Hepatocyte (in vitro differentiated cells): ENCODE results near the gene TRIM7. TPM values are rescaled to one million over a fixed set of nuclear protein-coding genes. Genes with fewer than 3 reads are reported as not detected.

Source experiments
- DNase-seq: peaks from one replicate; pipeline ENCODE4 v3.0.0-alpha.2; 2016; ENCODE audit warnings: low spot score
- H2AFZ ChIP-seq: fragments of 200-600 bp; sonication (generic); 2 replicates; pipeline ENCODE4 v1.6.0; 2016; ENCODE audit warnings: antibody characterized with exemption, mild to moderate bottlenecking
- H3K27ac ChIP-seq: fragments of 200-600 bp; sonication (generic); 2 replicates; pipeline ENCODE4 v1.5.1; 2016; ENCODE audit warnings: mild to moderate bottlenecking
- H3K27me3 ChIP-seq: fragments of 200-600 bp; sonication (generic); 2 replicates; pipeline ENCODE4 v1.6.1; 2016
- H3K36me3 ChIP-seq: fragments of 200-600 bp; sonication (generic); replicated peaks from 2 replicates; pipeline ENCODE4 v1.5.1; 2016; ENCODE audit warnings: low read depth; ENCODE audit not compliant: insufficient read depth
- H3K4me1 ChIP-seq: fragments of 200-600 bp; sonication (generic); 2 replicates; pipeline ENCODE4 v1.5.1; 2016; ENCODE audit warnings: mild to moderate bottlenecking, moderate library complexity; ENCODE audit not compliant: insufficient read depth
- H3K4me2 ChIP-seq: fragments of 200-600 bp; sonication (generic); 2 replicates; pipeline ENCODE4 v1.6.0; 2016
- H3K4me3 ChIP-seq: fragments of 200-600 bp; sonication (generic); 2 replicates; pipeline ENCODE4 v1.5.1; 2016; ENCODE audit warnings: mild to moderate bottlenecking
- H3K79me2 ChIP-seq: fragments of 200-600 bp; sonication (generic); 2 replicates; pipeline ENCODE4 v1.6.0; 2017; ENCODE audit warnings: mild to moderate bottlenecking
- H3K9me2 ChIP-seq: fragments of 200-600 bp; sonication (generic); replicated peaks from 2 replicates; pipeline ENCODE4 v1.6.0; 2017; ENCODE audit warnings: mild to moderate bottlenecking; ENCODE audit not compliant: insufficient read depth
- H3K9me3 ChIP-seq: fragments of 200-600 bp; sonication (generic); 2 replicates; pipeline ENCODE4 v1.5.1; 2016; ENCODE audit warnings: low read depth, mild to moderate bottlenecking
- H4K20me1 ChIP-seq: fragments of 200-600 bp; sonication (generic); 2 replicates; pipeline ENCODE4 v1.6.0; 2016; ENCODE audit warnings: mild to moderate bottlenecking; ENCODE audit not compliant: insufficient read depth, poor library complexity, severe bottlenecking
- CTCF ChIP-seq: fragments of 200-600 bp; sonication (generic); IDR thresholded peaks from 2 replicates; pipeline ENCODE4 v1.5.1; 2016; ENCODE audit warnings: antibody characterized with exemption, mild to moderate bottlenecking; ENCODE audit not compliant: poor library complexity
- EZH2 ChIP-seq: fragments of 200-600 bp; sonication (generic); IDR thresholded peaks from 2 replicates; pipeline ENCODE4 v1.6.1; 2016; ENCODE audit warnings: antibody characterized with exemption, mild to moderate bottlenecking, borderline replicate concordance
- EZH2phosphoT487 ChIP-seq: fragments of 200-600 bp; sonication (generic); IDR thresholded peaks from one replicate; pipeline ENCODE4 v1.6.1; 2018; ENCODE audit warnings: antibody characterized with exemption, mild to moderate bottlenecking, low read depth, moderate library complexity; ENCODE audit not compliant: unreplicated experiment, severe bottlenecking
- WGBS: methylation state at CpG from one replicate; pipeline ENCODE4 v1.1.6; 2016; ENCODE audit warnings: low lambda C conversion rate; ENCODE audit errors: missing lambda C conversion rate; 5-methylcytosine and 5-hydroxymethylcytosine counted together
- polyA plus RNA-seq: library from polyadenylated mRNA; unstranded; fragments of >200 nt; fragmentation: Nextera tagmentation; extraction: Ambion mirVana; gene quantifications from 2 replicates; pipeline ENCODE4 v1.2.1, GENCODE V29; 2016
- total RNA-seq: library from RNA; depleted of rRNA; stranded (reverse); fragments of >200 nt; gene quantifications from 2 replicates; pipeline ENCODE4 v1.2.3, GENCODE V29; 2014

Gene TRIM7
- total and polyA plus RNA-seq, 2 experiments from 2014 or later: 0.35 TPM; not detected in 1

DNA sequence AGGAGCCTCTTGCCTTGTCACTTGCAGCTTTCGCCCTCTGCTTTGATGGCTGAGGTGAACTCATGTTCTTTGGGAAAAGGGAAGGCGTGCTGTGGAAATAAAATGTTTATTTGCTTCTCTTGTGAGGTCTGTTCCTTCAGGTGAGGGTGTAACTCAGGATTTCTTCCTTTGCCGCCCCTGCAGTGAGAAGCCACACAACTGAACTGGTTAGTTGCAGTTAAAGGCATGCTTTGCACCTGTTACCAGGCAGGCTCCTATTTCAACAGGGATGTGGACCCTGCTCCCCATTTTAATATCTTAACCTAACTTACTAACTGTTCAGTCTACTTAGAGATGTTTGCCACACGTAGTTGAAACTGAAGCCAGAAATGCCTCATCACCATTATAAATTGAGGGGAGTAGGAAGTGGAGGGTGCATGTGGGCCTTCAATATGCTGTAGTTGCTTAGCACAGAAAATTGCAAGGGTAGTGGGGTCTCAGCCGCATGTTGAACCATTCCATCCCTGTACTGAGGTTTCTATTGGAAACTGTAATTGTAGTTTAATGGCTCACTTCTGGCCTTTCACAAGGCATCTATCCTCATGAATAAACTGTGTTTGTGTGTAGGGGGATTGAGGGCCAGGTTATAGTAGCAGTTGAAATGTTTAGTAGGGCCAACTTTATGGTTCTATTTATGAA is 30.8 kb upstream of the TRIM7 start:
- no peaks in the 10 kb centered on the region for H3K27me3 ChIP-seq
- no peak overlapping the region for H3K4me3 ChIP-seq
- TF ChIP-seq CTCF: no peak
- TF ChIP-seq EZH2: no peak
- no peak overlapping the region for H3K27ac ChIP-seq
- H3K9me3 ChIP-seq: no peaks in the 10 kb centered on the region
- H3K4me1 ChIP-seq: no peaks in the 10 kb centered on the region
- H3K4me2 ChIP-seq: no peak overlapping the region
- peaks cover 7% of the 10 kb centered on the region for H3K36me3 ChIP-seq
- H3K9me2 ChIP-seq: no peaks in the 10 kb centered on the region
- no peak for DNase-seq
- WGBS: 92% methylated on average over 5 of the region's 5 CpGs
- no peak overlapping the region for H2AFZ ChIP-seq
- H3K79me2 ChIP-seq: peaks cover 29% of the 10 kb centered on the region
- peaks cover 41% of the 10 kb centered on the region for H4K20me1 ChIP-seq

GRCh38 chr5:181235323-181235688 is 30.3 kb upstream of the TRIM7 start:
- Histone ChIP-seq H3K79me2 (peaks cover 24% of the 10 kb centered on the region), H3K36me3 (peaks cover 7% of the 10 kb centered on the region), H3K4me1 (no peaks in the 10 kb centered on the region), H3K27me3 (no peaks in the 10 kb centered on the region), H3K27ac (no peak overlapping the region), H3K9me3 (no peaks in the 10 kb centered on the region), H3K4me3 (no peak overlapping the region), H3K9me2 (no peaks in the 10 kb centered on the region), H3K4me2 (no peak overlapping the region), H2AFZ (no peak overlapping the region), H4K20me1 (peaks cover 37% of the 10 kb centered on the region)
- WGBS: 91% methylated on average over 5 of the region's 5 CpGs
- TF ChIP-seq EZH2 (no peak), EZH2phosphoT487 (no peak), CTCF (no peak)
- no peak for DNase-seq

GRCh38 chr5:181234455-181235306 is 29.7 kb upstream of the TRIM7 start:
- H3K27me3 ChIP-seq: no peaks in the 10 kb centered on the region
- H3K4me2 ChIP-seq: no peak overlapping the region
- H3K9me3 ChIP-seq: no peaks in the 10 kb centered on the region
- H3K79me2 ChIP-seq: peaks cover 18% of the 10 kb centered on the region
- peaks cover 31% of the 10 kb centered on the region for H4K20me1 ChIP-seq
- H3K9me2 ChIP-seq: no peaks in the 10 kb centered on the region
- WGBS: 94% methylated on average over 22 of the region's 22 CpGs
- no peaks in the 10 kb centered on the region for H3K4me1 ChIP-seq
- no peak for TF ChIP-seq EZH2phosphoT487
- TF ChIP-seq EZH2: no peak
- TF ChIP-seq CTCF: no peak
- H2AFZ ChIP-seq: no peak overlapping the region
- no peak overlapping the region for H3K4me3 ChIP-seq
- H3K36me3 ChIP-seq: peaks cover 7% of the 10 kb centered on the region
- H3K27ac ChIP-seq: no peak overlapping the region
- no peak for DNase-seq
